OCI-LY1 (cell line): ENCODE data around the gene SCN1B.
A peak's percentile ranks its signal among the peaks of the same experiment; 100 is the strongest.

Source experiments
- H2AFZ ChIP-seq: fragments of 200-600 bp; sonication (generic), shearing (Covaris generic); 2 replicates; pipeline ENCODE4 v1.6.0; 2014; ENCODE audit warnings: antibody characterized with exemption, mild to moderate bottlenecking, low read length
- H3F3A ChIP-seq: fragments of 200-600 bp; sonication (generic), shearing (Covaris generic); 2 replicates; pipeline ENCODE4 v1.6.0; 2014; ENCODE audit warnings: mild to moderate bottlenecking, antibody characterized with exemption, low read length, moderate library complexity; ENCODE audit not compliant: insufficient read depth
- H3K27ac ChIP-seq: fragments of 200-600 bp; sonication (generic); 2 replicates; pipeline ENCODE4 v1.5.1; 2014; ENCODE audit warnings: low read length, mixed run types, mild to moderate bottlenecking, low read depth; ENCODE audit not compliant: poor library complexity, severe bottlenecking
- H3K27me3 ChIP-seq: fragments of 200-600 bp; sonication (generic); 2 replicates; pipeline ENCODE4 v1.6.0; 2014; ENCODE audit warnings: antibody characterized with exemption, mild to moderate bottlenecking, low read length, moderate library complexity; ENCODE audit not compliant: insufficient read depth
- H3K36me3 ChIP-seq: fragments of 200-600 bp; sonication (generic); 2 replicates; pipeline ENCODE4 v1.6.1; 2014; ENCODE audit warnings: mild to moderate bottlenecking, antibody characterized with exemption, low read length, moderate library complexity, mixed read lengths; ENCODE audit not compliant: insufficient read depth
- H3K4me1 ChIP-seq: fragments of 200-600 bp; sonication (generic); 2 replicates; pipeline ENCODE4 v1.5.1; 2014; ENCODE audit warnings: mild to moderate bottlenecking, low read length, moderate library complexity; ENCODE audit not compliant: insufficient read depth, severe bottlenecking
- H3K4me2 ChIP-seq: fragments of 200-600 bp; sonication (generic), shearing (Covaris generic); 2 replicates; pipeline ENCODE4 v1.6.1; 2014; ENCODE audit warnings: low read length
- H3K4me3 ChIP-seq: fragments of 200-600 bp; sonication (generic); 2 replicates; pipeline ENCODE4 v1.5.1; 2014; ENCODE audit warnings: low read length, low read depth, mild to moderate bottlenecking, mixed read lengths; ENCODE audit not compliant: poor library complexity, severe bottlenecking
- H3K79me2 ChIP-seq: fragments of 200-600 bp; shearing (Covaris generic); 2 replicates; pipeline ENCODE4 v1.6.1; 2016; ENCODE audit warnings: mixed run types, low read length, mixed read lengths; ENCODE audit not compliant: insufficient read depth
- H3K9ac ChIP-seq: fragments of 200-600 bp; sonication (generic), shearing (Covaris generic); 2 replicates; pipeline ENCODE4 v1.6.1; 2014; ENCODE audit warnings: mild to moderate bottlenecking, low read length, mixed read lengths
- H3K9me2 ChIP-seq: fragments of 200-600 bp; sonication (generic), shearing (Covaris generic); 2 replicates; pipeline ENCODE4 v1.6.1; 2014; ENCODE audit warnings: low read depth, mild to moderate bottlenecking, low read length, mixed read lengths
- H3K9me3 ChIP-seq: fragments of 200-600 bp; shearing (Covaris generic); 2 replicates; pipeline ENCODE4 v1.6.1; 2014; ENCODE audit warnings: low read length, mixed read lengths
- H4K20me1 ChIP-seq: fragments of 200-600 bp; sonication (generic), shearing (Covaris generic); 2 replicates; pipeline ENCODE4 v1.6.0; 2016; ENCODE audit warnings: mild to moderate bottlenecking, low read length; ENCODE audit not compliant: insufficient read depth
- EZH2 ChIP-seq: fragments of 200-600 bp; sonication (generic), shearing (Covaris generic); IDR thresholded peaks from 2 replicates; pipeline ENCODE4 v1.8.0; 2017; ENCODE audit warnings: borderline replicate concordance, mixed run types, mild to moderate bottlenecking, antibody characterized with exemption, low read length, moderate library complexity, mixed read lengths
- TF ChIP-seq, protein P1 (sequence below): fragments of 200-600 bp; sonication (generic), shearing (Covaris generic); IDR thresholded peaks from 2 replicates; pipeline ENCODE4 v1.5.1; 2017; ENCODE audit warnings: mild to moderate bottlenecking, antibody characterized with exemption, low read length, moderate library complexity, mixed read lengths

Gene SCN1B

GRCh38 chr19:35055715-35056179, 25.5 kb downstream of the SCN1B start:
- Histone ChIP-seq H3K4me1 (no peaks in the 10 kb centered on the region), H3K9me3 (no peaks in the 10 kb centered on the region), H3K27ac (no peak overlapping the region), H3K79me2 (no peaks in the 10 kb centered on the region), H4K20me1 (no peaks in the 10 kb centered on the region), H3F3A (no peaks in the 10 kb centered on the region), H3K4me3 (no peak overlapping the region), H3K4me2 (no peak overlapping the region), H3K27me3 (no peaks in the 10 kb centered on the region), H3K9ac (no peak overlapping the region), H3K9me2 (no peaks in the 10 kb centered on the region), H2AFZ (no peak overlapping the region), H3K36me3 (no peaks in the 10 kb centered on the region)
- TF ChIP-seq, protein P1, sequence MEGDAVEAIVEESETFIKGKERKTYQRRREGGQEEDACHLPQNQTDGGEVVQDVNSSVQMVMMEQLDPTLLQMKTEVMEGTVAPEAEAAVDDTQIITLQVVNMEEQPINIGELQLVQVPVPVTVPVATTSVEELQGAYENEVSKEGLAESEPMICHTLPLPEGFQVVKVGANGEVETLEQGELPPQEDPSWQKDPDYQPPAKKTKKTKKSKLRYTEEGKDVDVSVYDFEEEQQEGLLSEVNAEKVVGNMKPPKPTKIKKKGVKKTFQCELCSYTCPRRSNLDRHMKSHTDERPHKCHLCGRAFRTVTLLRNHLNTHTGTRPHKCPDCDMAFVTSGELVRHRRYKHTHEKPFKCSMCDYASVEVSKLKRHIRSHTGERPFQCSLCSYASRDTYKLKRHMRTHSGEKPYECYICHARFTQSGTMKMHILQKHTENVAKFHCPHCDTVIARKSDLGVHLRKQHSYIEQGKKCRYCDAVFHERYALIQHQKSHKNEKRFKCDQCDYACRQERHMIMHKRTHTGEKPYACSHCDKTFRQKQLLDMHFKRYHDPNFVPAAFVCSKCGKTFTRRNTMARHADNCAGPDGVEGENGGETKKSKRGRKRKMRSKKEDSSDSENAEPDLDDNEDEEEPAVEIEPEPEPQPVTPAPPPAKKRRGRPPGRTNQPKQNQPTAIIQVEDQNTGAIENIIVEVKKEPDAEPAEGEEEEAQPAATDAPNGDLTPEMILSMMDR = peak; percentile 60
- no peak for TF ChIP-seq EZH2

DNA sequence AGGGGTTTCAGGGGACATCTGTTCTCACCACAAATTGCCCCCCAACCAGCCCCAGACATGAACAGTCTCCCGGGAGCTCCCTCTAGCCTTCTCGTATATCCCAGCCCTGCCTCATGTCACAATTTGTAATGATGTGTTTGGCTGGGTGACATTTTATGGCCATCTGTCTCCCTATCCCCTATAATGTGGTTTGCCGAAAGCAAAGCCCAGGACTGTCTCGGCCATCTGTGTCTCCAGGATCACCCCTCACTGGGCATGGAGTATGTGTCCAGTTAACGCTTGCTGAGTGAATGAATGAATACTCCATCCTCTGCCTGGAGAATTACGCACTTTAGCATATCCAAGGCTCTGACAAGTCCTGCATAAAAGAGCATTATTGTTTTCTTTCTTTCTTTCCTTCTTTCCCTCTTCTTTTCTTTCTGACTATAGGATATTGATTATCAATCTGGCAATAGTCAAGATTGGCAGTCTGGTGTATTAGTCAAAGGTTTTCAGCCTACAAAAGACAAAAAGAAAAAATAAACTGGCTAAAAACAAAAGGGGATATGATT, 26.3 kb downstream of the SCN1B start:
- Histone ChIP-seq H3K27ac (no peak overlapping the region), H4K20me1 (no peaks in the 10 kb centered on the region), H3K4me3 (no peak overlapping the region), H3K4me1 (no peaks in the 10 kb centered on the region), H2AFZ (no peak overlapping the region), H3K27me3 (no peaks in the 10 kb centered on the region), H3K36me3 (no peaks in the 10 kb centered on the region), H3K4me2 (no peak overlapping the region), H3K79me2 (no peaks in the 10 kb centered on the region), H3K9me3 (no peaks in the 10 kb centered on the region), H3F3A (no peaks in the 10 kb centered on the region), H3K9me2 (no peaks in the 10 kb centered on the region), H3K9ac (no peak overlapping the region)
- TF ChIP-seq EZH2 = no peak
- TF ChIP-seq, protein P1 = no peak

- no peak for TF ChIP-seq EZH2
- no peak overlapping the region for H3K9ac ChIP-seq
These were observed 28.1 kb downstream of the SCN1B start for GRCh38 chr19:35058370-35058769.

More at GRCh38 chr19:35058370-35058769, 28.1 kb downstream of the SCN1B start:
- Histone ChIP-seq H4K20me1 (no peaks in the 10 kb centered on the region), H3K4me1 (no peaks in the 10 kb centered on the region), H3K27ac (no peak overlapping the region), H3K4me3 (no peak overlapping the region), H3K9me3 (no peaks in the 10 kb centered on the region), H3F3A (no peaks in the 10 kb centered on the region), H3K27me3 (no peaks in the 10 kb centered on the region), H3K79me2 (no peaks in the 10 kb centered on the region), H2AFZ (no peak overlapping the region), H3K36me3 (no peaks in the 10 kb centered on the region), H3K9me2 (no peaks in the 10 kb centered on the region), H3K4me2 (no peak overlapping the region)
